IMR-90 (cell line): ENCODE data around the gene RAP2C. TPM values are rescaled to one million over a fixed set of nuclear protein-coding genes. Genes with fewer than 3 reads are reported as not detected.

Source experiments
- ATAC-seq: fragments of 200-7000 bp; cut with Tn5 transposase; 2 replicates; pipeline ENCODE4 v1.9.1; 2020; ENCODE audit warnings: low read depth, mild to moderate bottlenecking, moderate library complexity
- BruUV-seq: library from RNA; stranded (reverse); fragments of 400-500 nt; replicated peaks from 2 replicates; lab custom pipeline; 2021; lab: Mats Ljungman, UMichigan
- CTCF ChIA-PET: fragments of 300-600 bp; formaldehyde crosslinking; extraction: SDS; loops from one replicate; lab custom pipeline; 2021; ENCODE audit warnings: antibody characterized with exemption; lab: Yijun Ruan, JAX
- POLR2A ChIA-PET: fragments of 300-600 bp; sonication (Branson Sonifier 250); formaldehyde crosslinking; loops from one replicate; lab custom pipeline; 2022; ENCODE audit warnings: antibody characterized with exemption; ENCODE audit not compliant: unreplicated experiment; lab: Charles Lee
- DNase-seq: peaks from one replicate; pipeline ENCODE4 v3.0.0; 2013
- H2AFZ ChIP-seq: replicated peaks from 2 replicates; pipeline ENCODE3; 2013; ENCODE audit warnings: low read length, mild to moderate bottlenecking; ENCODE audit not compliant: poor library complexity
- H2AK5ac ChIP-seq: 2 replicates; pipeline ENCODE4 v1.6.1; 2013; ENCODE audit warnings: low read depth, low read length, inconsistent platforms
- H2AK9ac ChIP-seq: replicated peaks from 2 replicates; pipeline ENCODE3; 2013; ENCODE audit warnings: mild to moderate bottlenecking, low read depth, low read length, moderate library complexity; ENCODE audit not compliant: poor library complexity
- H2BK120ac ChIP-seq: 2 replicates; pipeline ENCODE4 v1.6.1; 2013; ENCODE audit warnings: low read depth, low read length, inconsistent platforms
- H2BK15ac ChIP-seq: 3 replicates; pipeline ENCODE4 v1.6.1; 2013; ENCODE audit warnings: low read depth, low read length, inconsistent platforms
- H2BK20ac ChIP-seq: 2 replicates; pipeline ENCODE4 v1.6.1; 2013; ENCODE audit warnings: low read depth, mild to moderate bottlenecking, inconsistent platforms, low read length, moderate library complexity
- H2BK5ac ChIP-seq: 2 replicates; pipeline ENCODE4 v1.6.1; 2013; ENCODE audit warnings: mild to moderate bottlenecking, low read depth, low read length, inconsistent platforms; ENCODE audit not compliant: poor library complexity, severe bottlenecking
- H3K14ac ChIP-seq: replicated peaks from 2 replicates; pipeline ENCODE4 v1.6.1; 2013; ENCODE audit warnings: low read depth, low read length, inconsistent platforms
- H3K18ac ChIP-seq: 2 replicates; pipeline ENCODE4 v1.6.1; 2013; ENCODE audit warnings: low read depth, low read length, control low read depth
- H3K23ac ChIP-seq: 2 replicates; pipeline ENCODE4 v1.6.1; 2013; ENCODE audit warnings: low read depth, low read length, inconsistent platforms
- H3K27ac ChIP-seq: 2 replicates; pipeline ENCODE4 v1.5.1; 2013; ENCODE audit warnings: mild to moderate bottlenecking, control low read depth, low read length; ENCODE audit not compliant: insufficient read depth
- H3K27me3 ChIP-seq: 2 replicates; pipeline ENCODE4 v1.6.1; 2013; ENCODE audit warnings: low read length; ENCODE audit not compliant: control insufficient read depth, insufficient read depth
- H3K36me3 ChIP-seq: 2 replicates; pipeline ENCODE4 v1.6.1; 2013; ENCODE audit warnings: low read length, mixed read lengths; ENCODE audit not compliant: control insufficient read depth, insufficient read depth
- H3K4ac ChIP-seq: 2 replicates; pipeline ENCODE4 v1.6.1; 2013; ENCODE audit warnings: low read depth, low read length, inconsistent platforms
- H3K4me1 ChIP-seq: 2 replicates; pipeline ENCODE4 v1.6.1; 2013; ENCODE audit warnings: low read length, mixed read lengths; ENCODE audit not compliant: control insufficient read depth, insufficient read depth
- H3K4me2 ChIP-seq: 2 replicates; pipeline ENCODE4 v1.6.1; 2013; ENCODE audit warnings: low read depth, mild to moderate bottlenecking, control low read depth, low read length, moderate library complexity
- H3K4me3 ChIP-seq: 2 replicates; pipeline ENCODE4 v1.5.1; 2013; ENCODE audit warnings: low read depth, mild to moderate bottlenecking, control low read depth, low read length, moderate library complexity; ENCODE audit not compliant: insufficient read depth
- H3K56ac ChIP-seq: 2 replicates; pipeline ENCODE4 v1.6.1; 2013; ENCODE audit warnings: low read length, inconsistent platforms; ENCODE audit not compliant: insufficient read depth; ENCODE audit errors: extremely low read depth
- H3K79me1 ChIP-seq, 2 experiments: 2 replicates each; pipeline ENCODE4 v1.6.1; 2013; ENCODE audit warnings: low read length in 2 of 2, inconsistent platforms in 1 of 2, low read depth in 1 of 2
- H3K9ac ChIP-seq: 2 replicates; pipeline ENCODE4 v1.6.1; 2013; ENCODE audit warnings: low read depth, low read length, control low read depth
- H3K9me1 ChIP-seq: 2 replicates; pipeline ENCODE4 v1.6.1; 2013; ENCODE audit warnings: low read length, inconsistent platforms; ENCODE audit not compliant: insufficient read depth
- H3K9me3 ChIP-seq: 2 replicates; pipeline ENCODE4 v1.6.1; 2013; ENCODE audit warnings: low read length; ENCODE audit not compliant: control insufficient read depth, insufficient read depth
- H4K20me1 ChIP-seq: 2 replicates; pipeline ENCODE4 v1.6.1; 2013; ENCODE audit warnings: low read length, inconsistent platforms; ENCODE audit not compliant: insufficient read depth
- H4K5ac ChIP-seq: 2 replicates; pipeline ENCODE4 v1.6.1; 2013; ENCODE audit warnings: mild to moderate bottlenecking, low read depth, low read length, control low read depth
- H4K8ac ChIP-seq, 2 experiments: 2 replicates each; pipeline ENCODE4 v1.6.1; 2013; ENCODE audit warnings: low read depth in 2 of 2, low read length in 2 of 2, control low read depth in 1 of 2, inconsistent platforms in 1 of 2
- H4K91ac ChIP-seq: 2 replicates; pipeline ENCODE4 v1.6.1; 2013; ENCODE audit warnings: low read depth, low read length, inconsistent platforms; ENCODE audit not compliant: insufficient read depth
- BHLHE40 ChIP-seq: fragments of 150-350 bp; IDR thresholded peaks from 2 replicates; pipeline ENCODE4 v1.6.1; 2016; ENCODE audit warnings: mild to moderate bottlenecking, low read depth, low read length
- CEBPB ChIP-seq: IDR thresholded peaks from 2 replicates; pipeline ENCODE4 v1.6.1; 2012; ENCODE audit warnings: low read depth, low read length, improper control_type of control experiment
- CHD1 ChIP-seq: IDR thresholded peaks from 2 replicates; pipeline ENCODE4 v1.6.1; 2012; ENCODE audit warnings: low read depth, low read length, improper control_type of control experiment
- FOS ChIP-seq: fragments of 150-350 bp; IDR thresholded peaks from 2 replicates; pipeline ENCODE4 v1.6.1; 2016; ENCODE audit warnings: low read depth, low read length
- MAFK ChIP-seq: IDR thresholded peaks from 2 replicates; pipeline ENCODE4 v1.6.1; 2012; ENCODE audit warnings: low read depth, low read length, improper control_type of control experiment
- MAZ ChIP-seq: IDR thresholded peaks from 2 replicates; pipeline ENCODE4 v1.6.1; 2012; ENCODE audit warnings: low read depth, mild to moderate bottlenecking, low read length, improper control_type of control experiment, moderate library complexity, borderline replicate concordance
- MXI1 ChIP-seq: IDR thresholded peaks from 2 replicates; pipeline ENCODE4 v1.6.1; 2012; ENCODE audit warnings: low read depth, mild to moderate bottlenecking, low read length, moderate library complexity, borderline replicate concordance
- NFE2L2 ChIP-seq: fragments of 150-350 bp; IDR thresholded peaks from 2 replicates; pipeline ENCODE4 v1.6.1; 2016; ENCODE audit warnings: low read depth, mild to moderate bottlenecking, low read length
- POLR2A ChIP-seq: IDR thresholded peaks from 2 replicates; pipeline ENCODE4 v1.6.1; 2012; ENCODE audit warnings: mild to moderate bottlenecking, low read depth, low read length
- RAD21 ChIP-seq: IDR thresholded peaks from 2 replicates; pipeline ENCODE4 v1.6.1; 2012; ENCODE audit warnings: low read length, improper control_type of control experiment
- RCOR1 ChIP-seq: IDR thresholded peaks from 2 replicates; pipeline ENCODE4 v1.6.1; 2012; ENCODE audit warnings: mild to moderate bottlenecking, low read length, improper control_type of control experiment; ENCODE audit not compliant: insufficient replicate concordance
- RFX5 ChIP-seq: IDR thresholded peaks from 2 replicates; pipeline ENCODE4 v1.8.0; 2012; ENCODE audit warnings: low read depth, mild to moderate bottlenecking, low read length, moderate library complexity
- SMC3 ChIP-seq: fragments of 150-350 bp; IDR thresholded peaks from 2 replicates; pipeline ENCODE4 v1.6.1; 2016; ENCODE audit warnings: low read depth, mild to moderate bottlenecking, antibody characterized with exemption, low read length, moderate library complexity
- WGBS, 2 experiments: methylation state at CpG; one replicate each; pipeline versions ENCODE4 v1.1.5 to v1.1.7; 2013; ENCODE audit warnings: missing lambda C conversion rate in 2 of 2; ENCODE audit not compliant: insufficient read length in 1 of 2; ENCODE audit errors: extremely low coverage in 2 of 2; 5-methylcytosine and 5-hydroxymethylcytosine counted together
- dilution Hi-C: fragments of 300-500 bp; cut with HindIII; formaldehyde crosslinking; loops from one replicate; pipeline ENCODE4 v1.14.3; 2018; ENCODE audit warnings: low sequenced_read_pairs; ENCODE audit not compliant: unreplicated experiment
- in situ Hi-C: fragments of 300-500 bp; cut with MboI; formaldehyde crosslinking; loops from 3 replicates; pipeline ENCODE4 v1.14.3; 2019; ENCODE audit warnings: low sequenced_read_pairs, inconsistent platforms, mixed read lengths
- intact Hi-C: fragments of 100-400 bp; cut with micrococcal nuclease; formaldehyde crosslinking; loops from 2 replicates; pipeline ENCODE4 v1.10.0; 2022
- polyA plus RNA-seq, 3 experiments: library from polyadenylated mRNA; depleted of rRNA; stranded (reverse); fragments of >200 nt; gene quantifications; 2 replicates each; pipeline ENCODE4 v1.2.3, GENCODE V29; 2012; ENCODE audit warnings: low replicate concordance in 1 of 3
- total RNA-seq: library from RNA; depleted of rRNA; stranded (reverse); fragments of >200 nt; gene quantifications from 2 replicates; pipeline ENCODE4 v1.2.3, GENCODE V29; 2012
- TF ChIP-seq, protein P1 (sequence below): fragments of 150-350 bp; IDR thresholded peaks from 2 replicates; pipeline ENCODE4 v1.6.1; 2017; ENCODE audit warnings: mild to moderate bottlenecking, antibody characterized with exemption, low read length, low read depth
- TF ChIP-seq, protein P2 (sequence below): fragments of 150-350 bp; IDR thresholded peaks from 2 replicates; pipeline ENCODE4 v1.6.1; 2016; ENCODE audit warnings: low read depth, mild to moderate bottlenecking, low read length, moderate library complexity, borderline replicate concordance
- TF ChIP-seq, protein P3 (sequence below): conservative IDR thresholded peaks from 2 replicates; pipeline ENCODE4 v1.5.1; 2012; ENCODE audit warnings: mild to moderate bottlenecking, low read depth, low read length, improper control_type of control experiment

Gene RAP2C
- total and polyA plus RNA-seq, 2 of the 4 experiments (the other 2 are of a cell fraction), result 7.6 to 24.9 TPM

DNA sequence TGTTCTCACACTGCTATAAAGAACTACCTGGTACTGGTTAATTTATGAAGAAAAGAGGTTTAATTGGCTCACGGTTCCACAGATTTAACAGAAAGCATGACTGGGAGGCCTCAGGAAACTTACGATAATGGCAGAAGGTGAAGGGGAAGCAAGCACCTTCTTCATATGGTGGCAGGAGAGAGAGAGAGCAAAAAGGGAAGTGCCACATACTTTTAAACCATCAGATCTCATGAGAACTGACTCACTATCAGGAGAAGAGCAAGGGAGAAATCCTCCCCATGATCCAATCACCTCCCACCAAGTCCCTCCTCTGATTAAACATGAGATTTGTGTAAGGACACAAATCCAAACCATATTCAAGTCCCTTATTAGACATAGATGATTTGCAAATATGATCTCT is 12.3 kb upstream of the RAP2C start:
- ATAC-seq (no peak), DNase-seq (no peak)
- no CpG with 5 or more reads among the region's 2 CpGs for WGBS, 2 experiments
- intact Hi-C loops (no loop called here), in situ Hi-C loops (no loop called here), dilution Hi-C loops (no loop called here)
- Histone ChIP-seq H4K5ac (no peak overlapping the region), H2AK5ac (no peak overlapping the region), H3K9me3 (no peaks in the 10 kb centered on the region), H3K27me3 (peaks cover 2% of the 10 kb centered on the region; the same call in 1 of the 2 replicates), H3K79me1 (no peaks in the 10 kb centered on the region), H4K91ac (no peak overlapping the region), H4K8ac (no peak overlapping the region), H3K9me1 (no peaks in the 10 kb centered on the region; the same call in 1 of the 2 replicates), H3K36me3 (no peaks in the 10 kb centered on the region), H2BK15ac (no peak overlapping the region), H3K4me1 (peaks cover 2% of the 10 kb centered on the region; the same call in 1 of the 2 replicates), H2BK120ac (no peak overlapping the region), H3K4me3 (no peak overlapping the region), H2BK20ac (no peak overlapping the region), H4K20me1 (no peaks in the 10 kb centered on the region), H3K9ac (no peak overlapping the region), H3K27ac (no peak overlapping the region), H2BK5ac (no peak overlapping the region), H3K14ac (no peak overlapping the region), H3K4me2 (no peak overlapping the region), H3K56ac (no peak overlapping the region), H3K18ac (no peak overlapping the region), H2AK9ac (no peak overlapping the region), H3K4ac (no peak overlapping the region), H2AFZ (no peak overlapping the region), H3K23ac (no peak overlapping the region)
- TF ChIP-seq BHLHE40 (no peak), MAZ (no peak), NFE2L2 (no peak), RAD21 (no peak), MXI1 (no peak), RCOR1 (no peak), CHD1 (no peak), CEBPB (no peak), SMC3 (no peak), FOS (no peak), RFX5 (no peak), POLR2A (no peak), MAFK (no peak)
- TF ChIP-seq, protein P1, sequence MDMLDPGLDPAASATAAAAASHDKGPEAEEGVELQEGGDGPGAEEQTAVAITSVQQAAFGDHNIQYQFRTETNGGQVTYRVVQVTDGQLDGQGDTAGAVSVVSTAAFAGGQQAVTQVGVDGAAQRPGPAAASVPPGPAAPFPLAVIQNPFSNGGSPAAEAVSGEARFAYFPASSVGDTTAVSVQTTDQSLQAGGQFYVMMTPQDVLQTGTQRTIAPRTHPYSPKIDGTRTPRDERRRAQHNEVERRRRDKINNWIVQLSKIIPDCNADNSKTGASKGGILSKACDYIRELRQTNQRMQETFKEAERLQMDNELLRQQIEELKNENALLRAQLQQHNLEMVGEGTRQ, result no peak
- TF ChIP-seq, protein P2, sequence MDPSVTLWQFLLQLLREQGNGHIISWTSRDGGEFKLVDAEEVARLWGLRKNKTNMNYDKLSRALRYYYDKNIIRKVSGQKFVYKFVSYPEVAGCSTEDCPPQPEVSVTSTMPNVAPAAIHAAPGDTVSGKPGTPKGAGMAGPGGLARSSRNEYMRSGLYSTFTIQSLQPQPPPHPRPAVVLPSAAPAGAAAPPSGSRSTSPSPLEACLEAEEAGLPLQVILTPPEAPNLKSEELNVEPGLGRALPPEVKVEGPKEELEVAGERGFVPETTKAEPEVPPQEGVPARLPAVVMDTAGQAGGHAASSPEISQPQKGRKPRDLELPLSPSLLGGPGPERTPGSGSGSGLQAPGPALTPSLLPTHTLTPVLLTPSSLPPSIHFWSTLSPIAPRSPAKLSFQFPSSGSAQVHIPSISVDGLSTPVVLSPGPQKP, result no peak
- TF ChIP-seq, protein P3, sequence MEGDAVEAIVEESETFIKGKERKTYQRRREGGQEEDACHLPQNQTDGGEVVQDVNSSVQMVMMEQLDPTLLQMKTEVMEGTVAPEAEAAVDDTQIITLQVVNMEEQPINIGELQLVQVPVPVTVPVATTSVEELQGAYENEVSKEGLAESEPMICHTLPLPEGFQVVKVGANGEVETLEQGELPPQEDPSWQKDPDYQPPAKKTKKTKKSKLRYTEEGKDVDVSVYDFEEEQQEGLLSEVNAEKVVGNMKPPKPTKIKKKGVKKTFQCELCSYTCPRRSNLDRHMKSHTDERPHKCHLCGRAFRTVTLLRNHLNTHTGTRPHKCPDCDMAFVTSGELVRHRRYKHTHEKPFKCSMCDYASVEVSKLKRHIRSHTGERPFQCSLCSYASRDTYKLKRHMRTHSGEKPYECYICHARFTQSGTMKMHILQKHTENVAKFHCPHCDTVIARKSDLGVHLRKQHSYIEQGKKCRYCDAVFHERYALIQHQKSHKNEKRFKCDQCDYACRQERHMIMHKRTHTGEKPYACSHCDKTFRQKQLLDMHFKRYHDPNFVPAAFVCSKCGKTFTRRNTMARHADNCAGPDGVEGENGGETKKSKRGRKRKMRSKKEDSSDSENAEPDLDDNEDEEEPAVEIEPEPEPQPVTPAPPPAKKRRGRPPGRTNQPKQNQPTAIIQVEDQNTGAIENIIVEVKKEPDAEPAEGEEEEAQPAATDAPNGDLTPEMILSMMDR, result no peak
- no TSS peak for BruUV-seq
- ChIA-PET POLR2A (no interaction called here), CTCF (interaction anchor here (0.6 kb wide), 1 partner anchor 382 kb away, joined by 3 read pairs; no protein-coding TSS in a partner anchor)
